Neural progenitor cell (in vitro differentiated cells): ENCODE results near the gene OLFM1. TPM values are rescaled to one million over a fixed set of nuclear protein-coding genes. Genes with fewer than 3 reads are reported as not detected.

Experiments used
- DNase-seq: peaks from one replicate; pipeline ENCODE4 v3.0.0-alpha.2; 2016; ENCODE audit warnings: low spot score
- H2AFZ ChIP-seq: fragments of 200-600 bp; sonication (generic); replicated peaks from 2 replicates; pipeline ENCODE4 v1.6.1; 2016; ENCODE audit warnings: antibody characterized with exemption
- H3F3A ChIP-seq: fragments of 200-600 bp; sonication (generic); 2 replicates; pipeline ENCODE4 v1.6.1; 2016; ENCODE audit warnings: antibody characterized with exemption, low read depth
- H3K27ac ChIP-seq: fragments of 200-600 bp; sonication (generic); 2 replicates; pipeline ENCODE4 v1.5.1; 2016; ENCODE audit warnings: mild to moderate bottlenecking
- H3K27me3 ChIP-seq: fragments of 200-600 bp; sonication (generic); 2 replicates; pipeline ENCODE4 v1.6.1; 2016; ENCODE audit warnings: mild to moderate bottlenecking, moderate library complexity
- H3K36me3 ChIP-seq: fragments of 200-600 bp; sonication (generic); 2 replicates; pipeline ENCODE4 v1.5.1; 2016
- H3K4me1 ChIP-seq: fragments of 200-600 bp; sonication (generic); 2 replicates; pipeline ENCODE4 v1.6.1; 2016; ENCODE audit warnings: mixed run types
- H3K4me2 ChIP-seq: fragments of 200-600 bp; sonication (generic); 2 replicates; pipeline ENCODE4 v1.6.1; 2016
- H3K4me3 ChIP-seq: fragments of 200-600 bp; sonication (generic); 2 replicates; pipeline ENCODE4 v1.5.1; 2016
- H3K79me2 ChIP-seq: fragments of 200-600 bp; sonication (generic); 2 replicates; pipeline ENCODE4 v1.6.1; 2016; ENCODE audit warnings: low read depth
- H3K9ac ChIP-seq: fragments of 200-600 bp; sonication (generic); 2 replicates; pipeline ENCODE4 v1.6.1; 2016
- H3K9me3 ChIP-seq: fragments of 200-600 bp; sonication (generic); 2 replicates; pipeline ENCODE4 v1.5.1; 2016; ENCODE audit warnings: low read depth
- H4K20me1 ChIP-seq: fragments of 200-600 bp; sonication (generic); 2 replicates; pipeline ENCODE4 v1.6.1; 2016; ENCODE audit warnings: low read depth
- H3K27ac Mint-ChIP-seq: 3 replicates; pipeline ENCODE4 v1.8.0; 2021; ENCODE audit warnings: mixed read lengths
- H3K27me3 Mint-ChIP-seq: 2 replicates; pipeline ENCODE4 v1.8.0; 2022; ENCODE audit warnings: low read depth, mild to moderate bottlenecking, inconsistent platforms, moderate library complexity, mixed read lengths; ENCODE audit not compliant: insufficient read depth
- H3K36me3 Mint-ChIP-seq: 3 replicates; pipeline ENCODE4 v1.8.0; 2021; ENCODE audit warnings: mixed read lengths
- H3K4me1 Mint-ChIP-seq: 3 replicates; pipeline ENCODE4 v1.8.0; 2021; ENCODE audit warnings: mixed read lengths
- H3K4me3 Mint-ChIP-seq: 3 replicates; pipeline ENCODE4 v1.8.0; 2021; ENCODE audit warnings: mild to moderate bottlenecking, moderate library complexity, mixed read lengths
- H3K9me3 Mint-ChIP-seq: 3 replicates; pipeline ENCODE4 v1.8.0; 2020; ENCODE audit warnings: mixed read lengths
- EZH2 ChIP-seq: fragments of 200-600 bp; sonication (generic); IDR thresholded peaks from 2 replicates; pipeline ENCODE4 v1.6.1; 2017; ENCODE audit warnings: antibody characterized with exemption, mild to moderate bottlenecking, moderate library complexity
- EZH2phosphoT487 ChIP-seq: fragments of 200-600 bp; sonication (generic); IDR thresholded peaks from 2 replicates; pipeline ENCODE4 v1.6.1; 2017; ENCODE audit warnings: antibody characterized with exemption
- total RNA-seq: library from RNA; depleted of rRNA; stranded (reverse); fragments of >200 nt; gene quantifications from 2 replicates; pipeline ENCODE4 v1.2.3, GENCODE V29; 2015; ENCODE audit warnings: low replicate concordance
- TF ChIP-seq, protein P1 (sequence below): fragments of 200-600 bp; sonication (generic); IDR thresholded peaks from 2 replicates; pipeline ENCODE4 v1.5.1; 2017; ENCODE audit warnings: antibody characterized with exemption, mild to moderate bottlenecking

OLFM1 gene
- total RNA-seq, 1 donor from 2014 or later = 4.0 TPM

DNA sequence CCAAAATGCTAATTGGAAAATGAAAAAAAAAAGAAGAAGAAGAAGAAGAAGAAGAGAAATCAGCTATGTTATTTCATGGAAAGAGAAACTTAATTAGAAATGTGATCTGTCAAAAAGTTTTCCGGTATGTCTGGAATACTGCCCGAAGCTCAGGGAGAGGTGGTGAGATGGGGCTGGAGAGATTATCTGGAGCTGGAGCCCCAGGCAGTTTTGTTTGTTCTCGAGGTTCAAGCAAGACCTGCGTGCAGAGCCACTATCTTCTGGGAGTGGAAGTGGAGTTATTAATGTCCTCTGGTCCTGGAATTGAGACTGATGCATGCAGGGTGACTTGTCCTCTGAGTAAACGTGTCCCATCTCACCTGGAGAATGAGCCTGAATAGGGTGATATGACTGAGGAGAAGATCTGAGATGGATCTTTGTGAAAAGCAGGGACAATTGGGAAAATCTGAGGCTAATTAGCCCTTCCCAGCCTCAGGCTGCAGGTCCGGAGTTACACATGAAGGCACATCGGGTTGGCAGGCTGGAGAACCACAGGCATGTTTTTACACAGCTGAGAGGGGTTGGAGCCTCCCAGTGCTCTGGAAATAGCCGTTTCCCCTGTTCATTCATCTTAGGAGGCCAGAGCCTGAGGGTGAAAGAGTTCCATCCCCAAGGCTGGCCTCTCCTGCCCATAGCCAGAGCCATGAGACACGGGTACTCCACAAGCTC lies 70.5 kb downstream of the OLFM1 start:
- peaks cover 32% of the 10 kb centered on the region for H3K27me3 ChIP-seq
- Mint-ChIP-seq H3K4me1 (no peaks in the 10 kb centered on the region), H3K36me3 (no peaks in the 10 kb centered on the region), H3K4me3 (no peak overlapping the region), H3K27ac (no peak overlapping the region), H3K27me3 (peaks cover 16% of the 10 kb centered on the region), H3K9me3 (peaks cover 2% of the 10 kb centered on the region)
- no peaks in the 10 kb centered on the region for H3K4me1 ChIP-seq
- no peak overlapping the region for H3K9ac ChIP-seq
- TF ChIP-seq EZH2 (no peak), EZH2phosphoT487 (no peak)
- TF ChIP-seq, protein P1, sequence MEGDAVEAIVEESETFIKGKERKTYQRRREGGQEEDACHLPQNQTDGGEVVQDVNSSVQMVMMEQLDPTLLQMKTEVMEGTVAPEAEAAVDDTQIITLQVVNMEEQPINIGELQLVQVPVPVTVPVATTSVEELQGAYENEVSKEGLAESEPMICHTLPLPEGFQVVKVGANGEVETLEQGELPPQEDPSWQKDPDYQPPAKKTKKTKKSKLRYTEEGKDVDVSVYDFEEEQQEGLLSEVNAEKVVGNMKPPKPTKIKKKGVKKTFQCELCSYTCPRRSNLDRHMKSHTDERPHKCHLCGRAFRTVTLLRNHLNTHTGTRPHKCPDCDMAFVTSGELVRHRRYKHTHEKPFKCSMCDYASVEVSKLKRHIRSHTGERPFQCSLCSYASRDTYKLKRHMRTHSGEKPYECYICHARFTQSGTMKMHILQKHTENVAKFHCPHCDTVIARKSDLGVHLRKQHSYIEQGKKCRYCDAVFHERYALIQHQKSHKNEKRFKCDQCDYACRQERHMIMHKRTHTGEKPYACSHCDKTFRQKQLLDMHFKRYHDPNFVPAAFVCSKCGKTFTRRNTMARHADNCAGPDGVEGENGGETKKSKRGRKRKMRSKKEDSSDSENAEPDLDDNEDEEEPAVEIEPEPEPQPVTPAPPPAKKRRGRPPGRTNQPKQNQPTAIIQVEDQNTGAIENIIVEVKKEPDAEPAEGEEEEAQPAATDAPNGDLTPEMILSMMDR = no peak
- H4K20me1 ChIP-seq = peaks cover 20% of the 10 kb centered on the region
- no peak overlapping the region for H2AFZ ChIP-seq
- DNase-seq = no peak
- H3K36me3 ChIP-seq = no peaks in the 10 kb centered on the region
- H3K4me3 ChIP-seq = no peak overlapping the region
- H3K9me3 ChIP-seq = no peaks in the 10 kb centered on the region
- no peaks in the 10 kb centered on the region for H3K79me2 ChIP-seq
- H3F3A ChIP-seq = no peaks in the 10 kb centered on the region
- H3K4me2 ChIP-seq = no peak overlapping the region
- H3K27ac ChIP-seq = no peak overlapping the region

DNA sequence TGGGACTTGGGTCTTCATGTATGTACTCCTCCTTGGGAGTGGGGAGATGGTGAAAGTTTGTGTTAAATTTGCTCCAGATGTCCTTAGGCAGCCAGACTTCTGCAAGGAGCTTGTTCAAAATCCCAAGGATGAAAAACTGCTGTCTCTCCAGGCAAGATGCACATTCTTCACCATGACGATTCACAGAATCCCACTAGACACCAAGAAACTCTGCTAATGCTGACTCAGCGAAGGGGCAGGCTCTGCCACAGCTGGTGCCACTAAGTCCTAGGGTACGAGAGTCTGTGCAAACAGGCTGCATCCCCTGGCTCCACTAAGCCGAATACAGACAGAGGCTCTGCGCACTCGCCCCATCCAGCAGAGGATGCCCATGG lies 71.1 kb downstream of the OLFM1 start:
- Histone ChIP-seq H3K4me3 (no peak overlapping the region), H3K36me3 (no peaks in the 10 kb centered on the region), H3K9ac (no peak overlapping the region), H3K4me1 (no peaks in the 10 kb centered on the region), H3K79me2 (no peaks in the 10 kb centered on the region), H3K9me3 (no peaks in the 10 kb centered on the region), H3F3A (no peaks in the 10 kb centered on the region), H3K27me3 (peaks cover 32% of the 10 kb centered on the region), H2AFZ (no peak overlapping the region), H3K27ac (no peak overlapping the region), H3K4me2 (no peak overlapping the region), H4K20me1 (peaks cover 20% of the 10 kb centered on the region)
- Mint-ChIP-seq H3K9me3 (peaks cover 2% of the 10 kb centered on the region), H3K27me3 (peaks cover 15% of the 10 kb centered on the region), H3K36me3 (no peaks in the 10 kb centered on the region), H3K4me3 (no peak overlapping the region), H3K27ac (no peak overlapping the region), H3K4me1 (no peaks in the 10 kb centered on the region)
- TF ChIP-seq EZH2phosphoT487 = no peak
- TF ChIP-seq EZH2 = no peak
- TF ChIP-seq, protein P1 = no peak
- DNase-seq = no peak

DNA sequence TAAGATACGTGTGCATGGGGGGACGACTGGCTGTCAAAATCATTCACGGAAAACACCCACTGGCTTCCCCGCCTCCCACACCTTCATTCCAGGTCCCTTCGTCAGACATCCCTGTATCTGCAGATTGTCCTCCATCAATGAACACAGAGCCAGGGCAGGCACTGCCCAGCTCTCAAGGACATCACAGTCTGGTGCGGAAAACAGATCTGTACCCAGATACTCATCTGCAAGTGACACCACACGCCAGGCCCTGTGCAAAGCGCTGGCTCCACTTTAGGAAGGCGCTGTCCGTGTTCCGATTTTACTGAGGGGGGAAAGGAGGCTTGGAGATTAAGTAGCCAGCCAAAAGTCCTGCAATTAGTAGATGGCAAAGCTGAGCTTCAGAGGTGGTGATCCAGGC lies 72.3 kb downstream of the OLFM1 start:
- Mint-ChIP-seq H3K27me3 (peaks cover 9% of the 10 kb centered on the region), H3K4me3 (no peak overlapping the region)

More for the DNA sequence above, 72.3 kb downstream of the OLFM1 start:
- Histone ChIP-seq H4K20me1 (peaks cover 20% of the 10 kb centered on the region), H3F3A (no peaks in the 10 kb centered on the region), H3K9me3 (no peaks in the 10 kb centered on the region), H3K27ac (no peak overlapping the region), H3K79me2 (no peaks in the 10 kb centered on the region), H3K4me1 (peaks cover 2% of the 10 kb centered on the region), H3K27me3 (peaks cover 32% of the 10 kb centered on the region), H3K4me2 (no peak overlapping the region), H3K9ac (no peak overlapping the region), H3K36me3 (no peaks in the 10 kb centered on the region), H3K4me3 (no peak overlapping the region), H2AFZ (no peak overlapping the region)
- no peak overlapping the region for H3K27ac Mint-ChIP-seq
- no peaks in the 10 kb centered on the region for H3K36me3 Mint-ChIP-seq
- peaks cover 2% of the 10 kb centered on the region for H3K4me1 Mint-ChIP-seq
- H3K9me3 Mint-ChIP-seq = peaks cover 2% of the 10 kb centered on the region
- no peak for DNase-seq
- TF ChIP-seq, protein P1 = no peak
- no peak for TF ChIP-seq EZH2phosphoT487
- no peak for TF ChIP-seq EZH2
